Stimulated activated naive B cell treated with anti-CD40 and anti-IgM and Interleukin-4, amounts not matched to agents 10 μg/mL and 1 μg/mL and 100 μg/mL, for 72 hours (primary cell): ENCODE results near the gene GULP1.
"Not testable (repeated sequence)": the region's sequence is repeated elsewhere in the genome, so short reads cannot be mapped to it uniquely, and the experiment has no call there.

Experiments used
- ATAC-seq, 2 donors: fragments of 150-1000 bp; cut with Tn5 transposase; replicated peaks; 2 replicates each; pipeline ENCODE4 v1.10.0; 2021; ENCODE audit warnings: moderate library complexity in 1 of 2
- DNase-seq: peaks from one replicate; pipeline ENCODE4 v3.0.0; 2021
- H3K27ac Mint-ChIP-seq: one replicate; pipeline ENCODE4 v1.8.0; 2022; ENCODE audit warnings: mild to moderate bottlenecking, mixed read lengths
- H3K27me3 Mint-ChIP-seq, 2 donors: one replicate each; pipeline ENCODE4 v1.8.0; 2022; ENCODE audit warnings: mixed read lengths in 2 of 2
- H3K36me3 Mint-ChIP-seq, 2 donors: one replicate each; pipeline ENCODE4 v1.8.0; 2022; ENCODE audit warnings: mixed read lengths in 2 of 2, mild to moderate bottlenecking in 1 of 2
- H3K4me1 Mint-ChIP-seq, 2 donors: one replicate each; pipeline ENCODE4 v1.8.0; 2022; ENCODE audit warnings: mixed read lengths in 2 of 2, mild to moderate bottlenecking in 1 of 2
- H3K4me3 Mint-ChIP-seq, 2 donors: one replicate each; pipeline ENCODE4 v1.8.0; 2022; ENCODE audit warnings: mild to moderate bottlenecking in 2 of 2, mixed read lengths in 2 of 2, moderate library complexity in 1 of 2
- H3K9me3 Mint-ChIP-seq, 2 donors: one replicate each; pipeline ENCODE4 v1.8.0; 2022; ENCODE audit warnings: mixed read lengths in 2 of 2, mild to moderate bottlenecking in 1 of 2

Gene GULP1

DNA sequence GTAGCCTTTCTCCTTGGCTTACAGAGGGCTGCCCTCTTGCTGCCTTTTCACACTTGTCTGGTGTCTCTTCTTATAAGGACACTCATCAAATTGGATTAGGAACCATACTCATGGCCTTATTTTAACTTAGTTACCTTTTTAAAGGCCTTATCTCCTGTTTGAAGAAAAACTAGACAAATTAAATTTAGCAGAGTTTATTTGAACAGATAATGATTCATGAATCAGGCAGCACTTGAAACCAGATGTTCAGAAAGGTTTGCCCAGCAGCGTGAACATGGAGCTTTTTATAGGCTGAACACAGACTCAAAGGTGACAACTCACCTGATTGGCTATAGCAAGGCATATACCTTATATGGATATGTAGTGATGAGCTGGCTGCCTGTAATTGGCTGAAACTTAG, 238.0 kb downstream of the GULP1 start:
- Mint-ChIP-seq H3K4me1 (no peaks in the 10 kb centered on the region), H3K36me3 (no peaks in the 10 kb centered on the region), H3K27ac (no peak overlapping the region), H3K27me3 (no peaks in the 10 kb centered on the region), H3K4me3 (no peak overlapping the region), H3K9me3 (no peaks in the 10 kb centered on the region)
- ATAC-seq (no peak), DNase-seq (no peak)

DNA sequence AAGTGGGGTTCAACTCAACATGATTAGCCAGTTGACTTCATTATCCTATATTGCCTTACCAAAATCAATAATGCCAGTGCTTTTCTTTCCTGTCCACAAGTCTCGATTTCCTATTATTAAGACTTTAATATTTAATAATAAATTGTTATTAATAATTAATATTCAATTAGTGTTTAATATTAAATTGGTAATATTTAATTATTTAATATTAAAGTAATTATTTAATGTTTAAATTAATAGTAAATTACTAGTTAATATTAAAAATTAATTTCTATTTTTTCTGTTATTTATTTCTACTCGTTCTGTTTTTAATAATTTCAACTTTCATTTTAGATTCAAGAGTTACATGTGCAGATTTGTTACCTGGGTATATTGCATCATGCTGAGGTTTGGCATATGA, 243.2 kb downstream of the GULP1 start:
- Mint-ChIP-seq H3K36me3 (no peaks in the 10 kb centered on the region), H3K4me3 (no peak overlapping the region)

DNA sequence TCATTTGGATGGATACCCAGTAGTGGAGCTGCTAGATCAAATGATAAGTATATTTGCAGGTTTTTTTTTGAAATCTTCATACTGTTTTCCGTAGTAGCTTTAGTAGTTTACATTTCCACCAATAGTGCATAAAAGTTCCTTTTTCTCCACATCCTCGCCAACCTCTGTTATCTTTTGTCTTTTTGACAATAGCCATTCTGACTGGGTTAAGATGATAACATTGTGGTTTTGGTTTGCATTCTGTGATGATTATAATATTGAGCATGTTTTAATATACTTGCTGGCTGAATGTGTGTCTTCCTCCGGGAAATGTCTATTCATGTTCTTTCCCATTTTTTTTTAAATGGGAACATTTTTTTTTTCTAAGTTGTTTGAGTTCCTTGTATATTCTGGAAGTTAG, 260.0 kb downstream of the GULP1 start:
- DNase-seq, result no peak
- ATAC-seq, result no peak
- Mint-ChIP-seq H3K9me3 (no peaks in the 10 kb centered on the region), H3K27me3 (no peaks in the 10 kb centered on the region), H3K27ac (no peak overlapping the region), H3K36me3 (no peaks in the 10 kb centered on the region), H3K4me1 (no peaks in the 10 kb centered on the region), H3K4me3 (no peak overlapping the region)

More for the DNA sequence above, 243.2 kb downstream of the GULP1 start:
- ATAC-seq (no peak), DNase-seq (no peak)
- Mint-ChIP-seq H3K27me3 (no peaks in the 10 kb centered on the region), H3K27ac (no peak overlapping the region), H3K9me3 (peaks cover 0 to 2% of the 10 kb centered on the region in 2 donors), H3K4me1 (no peaks in the 10 kb centered on the region)

DNA sequence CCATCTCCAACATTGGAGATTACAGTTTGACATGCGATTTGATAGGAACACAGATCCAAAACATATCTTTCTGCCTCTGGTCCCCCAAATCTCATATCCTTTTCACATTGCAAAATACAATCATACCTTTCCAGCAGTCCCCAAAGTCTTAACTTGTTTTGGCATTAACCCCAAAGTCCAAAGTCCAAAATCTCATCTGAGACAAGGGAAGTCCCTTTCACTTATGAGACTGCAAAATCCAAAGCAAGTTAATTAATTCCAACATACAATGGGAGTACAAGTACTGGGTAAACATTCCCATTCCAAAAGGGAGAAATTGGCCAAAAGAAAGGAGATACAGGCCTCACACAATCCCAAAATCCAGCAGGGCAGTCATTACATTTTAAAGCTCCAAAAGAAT, 265.4 kb downstream of the GULP1 start:
- no peaks in the 10 kb centered on the region for H3K27me3 Mint-ChIP-seq
- no peak overlapping the region for H3K4me3 Mint-ChIP-seq
- peaks cover 8 to 10% of the 10 kb centered on the region in 2 donors for H3K9me3 Mint-ChIP-seq
- no peak for DNase-seq
- no peaks in the 10 kb centered on the region for H3K36me3 Mint-ChIP-seq
- H3K27ac Mint-ChIP-seq, result no peak overlapping the region
- H3K4me1 Mint-ChIP-seq, result no peaks in the 10 kb centered on the region
- ATAC-seq, result no peak

DNA sequence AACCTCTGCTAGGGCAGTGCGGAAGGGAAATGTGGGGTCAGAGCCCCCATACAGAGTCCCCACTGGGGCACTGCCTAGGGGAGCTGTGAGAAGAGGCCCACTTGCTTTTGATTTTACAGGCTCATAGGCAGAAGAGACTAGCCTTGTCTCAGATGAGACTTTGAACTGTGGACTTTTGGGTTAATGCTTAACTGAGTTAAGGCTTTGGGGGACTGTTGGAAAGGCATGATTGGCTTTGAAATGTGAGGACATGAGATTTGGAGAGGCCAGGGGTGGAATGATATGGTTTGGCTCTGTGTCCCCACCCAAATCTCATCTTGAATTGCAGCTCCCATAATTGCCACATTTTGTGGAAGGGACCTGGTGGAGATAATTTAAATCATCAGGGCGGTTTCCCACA, 267.8 kb downstream of the GULP1 start:
- H3K9me3 Mint-ChIP-seq, H3K27ac Mint-ChIP-seq, H3K36me3 Mint-ChIP-seq, H3K4me3 Mint-ChIP-seq, DNase-seq, ATAC-seq, H3K4me1 Mint-ChIP-seq, H3K27me3 Mint-ChIP-seq: not testable (repeated sequence)

DNA sequence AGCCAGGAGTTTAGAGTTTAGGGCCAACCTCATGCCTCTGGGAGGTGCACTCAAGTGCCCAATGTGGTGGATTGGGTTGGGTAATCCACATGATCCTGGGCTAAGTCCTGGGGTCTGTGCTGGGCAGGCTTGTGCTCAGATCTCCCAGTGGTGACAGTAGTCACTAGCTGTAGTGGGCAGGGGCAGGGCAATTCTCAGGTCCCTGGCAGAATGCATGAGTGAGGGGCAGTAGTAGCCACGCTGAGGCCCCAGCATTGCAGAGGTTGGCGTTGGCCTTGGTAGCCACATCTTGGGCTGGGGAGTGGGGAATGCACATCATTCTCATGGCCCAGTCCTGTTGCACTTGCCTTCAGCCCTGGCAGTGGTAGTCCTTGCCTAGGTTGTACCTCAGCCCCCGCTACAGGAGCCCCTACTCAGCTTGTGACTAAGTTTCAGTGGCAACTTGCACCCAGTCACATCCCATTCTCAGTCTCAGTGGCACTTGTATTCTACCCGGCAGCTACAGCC, 269.9 kb downstream of the GULP1 start:
- no peaks in the 10 kb centered on the region for H3K27me3 Mint-ChIP-seq
- no peaks in the 10 kb centered on the region for H3K4me1 Mint-ChIP-seq
- H3K36me3 Mint-ChIP-seq, result no peaks in the 10 kb centered on the region
- H3K27ac Mint-ChIP-seq, result no peak overlapping the region
- DNase-seq (no peak), ATAC-seq (no peak)
- H3K9me3 Mint-ChIP-seq, result peaks cover 8 to 10% of the 10 kb centered on the region in 2 donors
- H3K4me3 Mint-ChIP-seq, result no peak overlapping the region

DNA sequence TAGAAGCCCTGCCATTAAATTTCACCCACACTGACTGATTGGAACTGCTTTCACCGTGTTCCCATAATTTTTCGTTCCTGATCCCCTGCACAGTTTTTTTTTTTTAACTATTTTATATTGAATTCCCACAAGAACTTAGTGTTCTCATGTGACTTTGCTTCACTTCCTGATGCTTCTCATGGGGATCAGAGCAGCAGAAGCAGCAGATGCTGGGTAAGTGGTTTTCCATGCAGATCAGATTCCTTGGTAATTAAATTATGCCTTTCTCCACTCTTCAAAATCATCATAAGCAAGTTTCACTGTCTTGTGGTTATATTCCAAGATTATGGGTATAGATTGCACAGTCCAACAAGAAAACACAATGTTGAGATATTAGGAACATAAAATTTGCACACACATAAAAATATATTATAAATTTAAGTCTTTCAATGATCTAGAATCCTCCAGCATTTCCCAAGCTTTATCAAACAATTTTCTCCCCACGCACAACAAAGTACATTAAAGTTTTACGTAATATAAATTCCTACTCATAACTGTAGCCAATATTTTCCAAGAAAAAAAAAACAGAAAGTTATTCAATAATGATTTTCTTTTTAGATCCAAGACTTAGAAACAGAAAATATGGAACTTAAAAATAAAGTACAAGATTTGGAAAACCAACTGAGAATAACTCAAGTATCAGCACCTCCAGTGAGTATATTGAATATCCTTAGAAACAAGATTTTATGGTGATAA, 277.9 kb downstream of the GULP1 start:
- no peaks in the 10 kb centered on the region for H3K4me1 Mint-ChIP-seq
- no peak for ATAC-seq
- no peak overlapping the region for H3K27ac Mint-ChIP-seq
- no peaks in the 10 kb centered on the region for H3K36me3 Mint-ChIP-seq
- no peak for DNase-seq
- H3K9me3 Mint-ChIP-seq, result no peaks in the 10 kb centered on the region
- H3K4me3 Mint-ChIP-seq, result no peak overlapping the region
- H3K27me3 Mint-ChIP-seq, result no peaks in the 10 kb centered on the region

DNA sequence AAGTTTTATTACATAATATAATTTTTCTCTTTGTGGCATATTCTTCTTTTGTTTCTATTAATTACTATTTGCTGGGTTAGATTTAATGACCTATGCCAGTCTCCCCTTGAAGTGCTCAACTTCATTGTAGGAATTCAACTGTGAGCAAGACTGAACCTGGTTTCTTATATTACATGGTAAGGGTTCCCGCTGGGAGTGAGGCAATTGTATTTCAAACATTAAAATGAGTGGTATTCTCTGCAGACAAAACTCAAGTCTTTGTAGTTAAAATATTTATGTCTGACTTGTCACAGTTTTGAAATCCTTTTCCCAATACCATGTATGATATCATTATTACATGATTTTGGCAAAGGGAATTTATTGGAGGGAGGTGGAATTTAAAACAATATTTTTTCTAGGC, 278.7 kb downstream of the GULP1 start:
- no peaks in the 10 kb centered on the region for H3K36me3 Mint-ChIP-seq
- no peaks in the 10 kb centered on the region for H3K4me1 Mint-ChIP-seq
- H3K27ac Mint-ChIP-seq, result no peak overlapping the region
- no peaks in the 10 kb centered on the region for H3K9me3 Mint-ChIP-seq
- ATAC-seq (no peak), DNase-seq (no peak)
- no peak overlapping the region for H3K4me3 Mint-ChIP-seq
- H3K27me3 Mint-ChIP-seq, result no peaks in the 10 kb centered on the region

DNA sequence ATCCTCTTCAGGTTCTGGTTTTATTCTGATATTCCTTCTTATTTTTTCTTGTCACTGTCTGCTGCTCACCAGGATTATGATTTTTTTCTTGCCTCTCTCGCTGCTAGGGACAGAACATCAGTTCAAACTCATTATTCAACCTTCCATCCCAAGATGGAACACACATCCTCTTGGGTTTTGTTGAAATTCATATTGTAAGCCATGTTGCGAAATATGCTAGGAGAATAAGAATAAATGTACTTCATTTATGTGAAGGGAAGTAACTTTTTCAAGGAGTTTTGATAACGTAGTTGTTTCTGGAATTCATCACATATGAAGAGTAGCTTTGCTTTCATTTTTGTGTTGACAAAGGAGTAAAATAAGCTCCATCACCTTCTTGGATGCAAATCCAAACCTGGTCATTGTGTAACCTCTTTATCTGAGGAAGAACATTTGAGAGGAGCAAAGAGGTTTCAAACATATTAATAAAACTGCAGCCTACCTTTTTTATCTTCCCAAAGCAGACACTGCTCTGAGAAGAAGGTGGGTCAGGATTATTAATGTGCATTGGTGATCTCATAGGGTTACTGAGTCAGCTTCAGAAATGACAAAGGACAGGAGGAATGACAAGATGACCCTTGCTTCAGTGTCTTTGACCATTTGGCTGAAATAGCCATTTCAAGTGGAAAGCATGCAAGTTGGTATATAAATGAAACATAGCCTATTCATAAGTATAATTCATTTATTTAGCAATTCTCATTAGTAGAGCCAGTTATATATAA, 280.0 kb downstream of the GULP1 start:
- H3K36me3 Mint-ChIP-seq, result no peaks in the 10 kb centered on the region
- H3K4me1 Mint-ChIP-seq, result no peaks in the 10 kb centered on the region
- no peaks in the 10 kb centered on the region for H3K9me3 Mint-ChIP-seq
- no peak overlapping the region for H3K27ac Mint-ChIP-seq
- DNase-seq (no peak), ATAC-seq (no peak)
- no peaks in the 10 kb centered on the region for H3K27me3 Mint-ChIP-seq
- no peak overlapping the region for H3K4me3 Mint-ChIP-seq

DNA sequence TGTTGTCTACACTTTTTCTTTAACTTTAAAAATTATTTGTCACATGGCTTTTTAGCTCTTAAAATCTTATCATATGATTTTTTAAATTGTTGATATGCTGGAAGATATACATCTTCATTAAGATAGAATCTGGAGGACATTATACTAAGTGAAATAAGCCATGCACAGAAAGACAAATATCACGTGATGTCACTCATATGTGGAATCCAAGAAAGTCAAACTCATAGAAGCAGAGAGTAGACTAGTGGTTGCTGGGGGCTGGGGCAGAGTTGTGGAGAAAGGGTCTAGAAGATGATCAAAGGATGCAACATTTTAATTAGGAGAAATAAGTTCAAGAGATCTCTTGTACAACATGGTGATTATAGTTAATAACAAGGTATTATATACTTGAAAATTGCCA, 280.9 kb downstream of the GULP1 start:
- ATAC-seq, result no peak
- Mint-ChIP-seq H3K4me3 (no peak overlapping the region), H3K9me3 (no peaks in the 10 kb centered on the region), H3K27ac (no peak overlapping the region), H3K27me3 (no peaks in the 10 kb centered on the region), H3K4me1 (no peaks in the 10 kb centered on the region), H3K36me3 (no peaks in the 10 kb centered on the region)
- DNase-seq, result no peak

DNA sequence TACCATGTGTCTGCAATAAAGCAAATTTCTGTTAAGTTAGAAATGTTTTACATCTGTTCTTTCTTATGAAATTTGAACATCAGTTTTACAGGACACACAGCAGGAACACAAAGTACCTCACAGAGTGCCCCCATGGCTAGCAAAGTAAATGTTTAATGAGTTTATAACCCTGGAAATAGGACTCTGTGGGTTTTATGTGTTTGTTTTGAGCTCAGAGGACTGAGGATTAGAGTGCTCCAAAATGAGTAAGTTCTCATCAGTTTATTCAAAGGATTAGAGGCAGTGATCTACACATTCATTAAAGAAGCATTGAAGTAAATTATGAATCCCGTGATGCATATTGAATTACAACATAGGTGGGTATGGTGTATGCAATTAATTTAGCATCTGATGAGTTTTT, 281.8 kb downstream of the GULP1 start:
- DNase-seq, result no peak
- no peaks in the 10 kb centered on the region for H3K36me3 Mint-ChIP-seq
- no peak overlapping the region for H3K4me3 Mint-ChIP-seq
- ATAC-seq, result no peak
- H3K4me1 Mint-ChIP-seq, result no peaks in the 10 kb centered on the region
- H3K27me3 Mint-ChIP-seq, result no peaks in the 10 kb centered on the region
- H3K9me3 Mint-ChIP-seq, result no peaks in the 10 kb centered on the region
- no peak overlapping the region for H3K27ac Mint-ChIP-seq

DNA sequence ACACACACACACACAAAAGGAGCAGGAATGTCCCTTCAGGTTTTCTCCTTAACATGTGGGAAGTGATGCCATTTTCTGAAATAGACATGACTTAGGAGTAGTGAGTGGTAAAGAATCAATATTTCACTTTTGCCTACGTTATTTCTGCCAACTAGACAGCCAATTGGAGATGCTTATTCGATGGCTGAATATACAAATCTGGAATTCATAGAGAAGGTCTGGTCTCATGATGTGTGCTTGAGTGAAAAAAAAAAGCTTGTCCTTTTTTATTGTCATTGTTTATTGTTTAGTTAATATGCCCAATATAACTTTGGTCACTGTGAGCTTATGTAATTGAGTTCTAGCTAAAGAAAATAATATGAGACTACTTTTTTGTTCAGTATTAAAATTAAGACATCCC, 284.3 kb downstream of the GULP1 start:
- ATAC-seq (no peak), DNase-seq (no peak)
- Mint-ChIP-seq H3K27me3 (no peaks in the 10 kb centered on the region), H3K9me3 (no peaks in the 10 kb centered on the region), H3K27ac (no peak overlapping the region), H3K36me3 (no peaks in the 10 kb centered on the region), H3K4me1 (no peaks in the 10 kb centered on the region), H3K4me3 (no peak overlapping the region)

DNA sequence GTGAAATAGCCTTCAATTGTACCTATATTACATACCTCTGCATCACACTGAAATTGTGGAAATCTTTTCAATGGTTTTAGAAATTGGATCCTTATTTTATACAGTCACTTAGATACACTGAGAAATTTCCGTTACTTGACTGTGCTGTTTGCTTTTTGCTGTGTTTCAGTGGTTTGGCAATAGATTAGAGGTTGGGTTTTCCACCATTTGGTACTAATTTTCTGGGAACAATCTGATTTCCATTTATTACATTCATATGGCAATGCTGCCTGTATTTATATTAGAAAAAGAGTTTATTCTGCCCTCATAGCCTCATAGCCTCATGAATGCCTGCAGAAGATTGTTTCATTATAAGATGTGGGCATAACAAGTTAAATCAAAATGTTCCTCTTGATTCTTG, 285.0 kb downstream of the GULP1 start:
- H3K4me1 Mint-ChIP-seq, result no peaks in the 10 kb centered on the region
- DNase-seq (no peak), ATAC-seq (no peak)
- no peaks in the 10 kb centered on the region for H3K9me3 Mint-ChIP-seq
- H3K4me3 Mint-ChIP-seq, result no peak overlapping the region
- H3K27me3 Mint-ChIP-seq, result no peaks in the 10 kb centered on the region
- H3K27ac Mint-ChIP-seq, result no peak overlapping the region
- no peaks in the 10 kb centered on the region for H3K36me3 Mint-ChIP-seq

DNA sequence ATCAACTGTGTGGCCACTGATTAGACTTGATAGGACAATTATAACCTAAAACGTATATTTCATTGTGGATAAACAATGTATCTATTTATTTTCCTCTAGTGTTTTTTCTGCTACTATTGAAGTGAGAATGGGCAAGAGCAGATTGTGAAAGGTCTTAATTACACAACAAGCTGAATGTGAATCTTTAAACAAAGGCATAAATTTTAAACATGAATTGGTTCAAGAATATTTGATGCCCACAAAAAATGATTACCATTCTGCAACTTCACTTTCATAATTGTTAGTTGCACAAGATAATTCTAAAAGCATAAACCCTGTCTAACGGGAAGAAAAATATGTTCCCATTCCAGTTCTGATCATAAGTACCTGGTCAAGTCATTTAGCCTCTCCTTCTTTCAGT, 285.6 kb downstream of the GULP1 start:
- DNase-seq (no peak), ATAC-seq (no peak)
- no peaks in the 10 kb centered on the region for H3K9me3 Mint-ChIP-seq
- no peaks in the 10 kb centered on the region for H3K36me3 Mint-ChIP-seq
- no peaks in the 10 kb centered on the region for H3K27me3 Mint-ChIP-seq
- H3K27ac Mint-ChIP-seq, result no peak overlapping the region
- H3K4me3 Mint-ChIP-seq, result no peak overlapping the region
- no peaks in the 10 kb centered on the region for H3K4me1 Mint-ChIP-seq

DNA sequence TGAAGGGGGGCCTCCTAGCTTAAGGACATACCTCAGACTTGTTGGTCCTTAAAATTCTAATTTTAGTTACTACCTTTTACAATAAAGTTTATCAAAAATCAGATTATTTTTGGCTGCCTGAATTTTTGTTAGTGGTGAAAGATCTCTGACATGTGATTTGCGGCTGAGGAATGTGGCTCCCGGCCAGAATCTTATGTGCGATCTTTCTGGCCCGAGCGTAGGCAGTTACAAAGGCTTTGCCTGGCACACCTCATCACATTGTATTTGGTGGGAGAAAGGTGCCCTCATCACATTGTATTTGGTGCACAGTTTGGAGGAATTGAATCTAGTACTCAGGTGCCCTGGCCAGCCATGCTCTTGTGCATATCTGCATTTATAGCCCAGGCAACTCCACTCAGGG, 289.1 kb downstream of the GULP1 start:
- no peaks in the 10 kb centered on the region for H3K27me3 Mint-ChIP-seq
- no peaks in the 10 kb centered on the region for H3K9me3 Mint-ChIP-seq
- H3K36me3 Mint-ChIP-seq, result no peaks in the 10 kb centered on the region
- no peak overlapping the region for H3K4me3 Mint-ChIP-seq
- ATAC-seq (no peak), DNase-seq (no peak)
- H3K27ac Mint-ChIP-seq, result no peak overlapping the region
- H3K4me1 Mint-ChIP-seq, result no peaks in the 10 kb centered on the region
